GM19397 (cell line): ENCODE measurements around the gene VPS35.

ENCODE experiments used
- ATAC-seq: cut with Tn5 transposase; IDR thresholded peaks from one replicate; pipeline ENCODE4 v1.9.1; 2021; ENCODE audit warnings: mild to moderate bottlenecking, moderate library complexity; ENCODE audit not compliant: unreplicated experiment

The VPS35 gene

DNA sequence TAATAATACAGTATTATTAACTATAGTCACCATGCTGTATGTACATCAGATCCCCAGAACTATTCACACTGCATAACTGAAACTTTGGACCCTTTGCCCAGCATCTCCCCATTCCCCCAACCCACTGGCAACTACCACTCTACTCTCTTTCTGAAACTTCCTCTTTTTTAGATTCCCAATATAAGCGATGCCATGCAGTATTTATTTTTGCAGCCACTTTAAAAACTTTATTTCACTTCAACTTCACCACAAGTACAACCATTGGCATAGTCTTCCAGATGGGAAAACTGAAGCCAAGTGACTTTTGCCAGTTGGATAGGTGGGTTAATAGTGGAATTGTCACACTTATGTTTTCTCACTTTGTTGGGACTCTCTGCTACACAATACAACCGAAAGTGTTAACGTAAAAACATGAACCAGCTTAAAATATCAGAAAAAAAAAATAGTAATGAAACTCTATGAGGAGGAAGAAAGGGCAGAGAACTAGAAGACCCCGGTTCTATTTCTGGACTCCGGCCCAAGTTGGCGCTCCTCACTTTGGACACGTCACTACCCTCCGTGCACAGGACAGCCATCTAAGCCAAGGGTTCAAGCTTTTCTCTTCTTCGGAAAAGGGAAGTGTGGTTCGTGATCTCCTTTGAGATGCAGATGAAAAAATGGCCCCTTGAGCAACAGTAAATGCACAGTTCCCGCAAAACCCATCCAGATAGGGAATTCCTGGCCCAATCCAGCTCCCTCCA is 68.5 kb downstream of the VPS35 start:
- ATAC-seq, result no peak

- no peak for ATAC-seq
These were observed 70.5 kb downstream of the VPS35 start for GRCh38 chr16:46618516-46618915.

DNA sequence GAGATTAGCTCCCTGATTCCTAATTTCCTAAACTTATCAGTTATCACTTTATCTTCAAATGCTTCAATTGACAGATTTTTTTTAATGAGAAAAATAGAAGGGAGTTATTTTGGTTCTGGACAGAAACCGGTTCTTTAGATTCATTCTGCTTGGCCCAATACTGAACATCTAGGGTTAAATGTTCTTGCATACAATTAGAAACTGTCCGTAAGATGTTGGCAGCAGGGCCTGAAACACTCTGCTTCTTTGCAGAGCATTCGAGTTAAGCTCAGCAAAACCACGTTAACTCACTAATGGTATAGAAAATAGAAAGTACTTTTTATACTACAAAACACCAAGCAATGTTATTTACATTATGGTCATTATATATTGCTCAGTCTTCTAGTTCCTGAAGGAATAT is 75.0 kb downstream of the VPS35 start:
- no peak for ATAC-seq

DNA sequence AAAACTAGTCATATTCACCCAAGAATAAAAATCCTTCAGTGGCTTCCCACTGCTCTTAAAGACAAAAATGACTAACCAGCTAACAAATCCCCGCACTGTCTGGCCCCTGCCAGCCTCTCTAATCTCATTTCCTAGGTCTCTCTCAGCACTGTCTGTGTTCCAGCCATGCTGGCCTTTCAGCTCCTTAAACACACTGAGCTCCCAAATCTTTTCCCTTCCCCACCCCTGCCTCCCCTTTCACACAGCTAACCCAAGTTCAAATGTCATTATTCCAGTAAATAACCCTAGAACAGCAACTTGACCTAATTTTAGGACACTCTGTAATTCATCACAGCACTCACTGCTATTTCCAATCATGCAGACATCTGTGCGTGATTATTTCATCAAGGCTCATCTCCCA is 75.6 kb downstream of the VPS35 start:
- no peak for ATAC-seq

- no peak for ATAC-seq
These were observed 76.9 kb downstream of the VPS35 start for GRCh38 chr16:46612121-46612520.

DNA sequence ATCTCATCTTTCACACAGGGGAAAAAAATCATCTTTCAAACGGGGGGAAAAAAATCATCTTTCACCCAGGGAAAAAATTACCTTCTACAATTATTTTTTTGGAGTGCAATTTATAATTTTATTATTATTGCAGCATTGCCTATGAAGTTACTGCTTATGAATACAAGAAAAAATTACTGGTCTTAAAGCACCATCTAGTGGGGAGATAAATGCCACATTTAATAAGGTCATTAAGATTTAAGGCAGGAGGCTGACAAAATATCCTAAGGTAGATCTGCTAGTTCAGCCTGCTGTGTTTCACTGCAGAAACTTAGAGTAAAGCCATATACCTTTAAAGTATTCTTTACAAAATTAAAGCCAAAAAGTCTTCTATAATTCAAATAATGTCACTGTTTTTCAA is 81.4 kb downstream of the VPS35 start:
- no peak for ATAC-seq

- ATAC-seq, result no peak
These were observed 82.7 kb downstream of the VPS35 start for GRCh38 chr16:46606231-46606630.
